GM19043 (cell line): Measurements from ENCODE around the gene SETD1B.

ENCODE experiments used
- ATAC-seq: cut with Tn5 transposase; IDR thresholded peaks from one replicate; pipeline ENCODE4 v1.9.1; 2021; ENCODE audit warnings: low read depth; ENCODE audit not compliant: unreplicated experiment

Gene SETD1B

DNA sequence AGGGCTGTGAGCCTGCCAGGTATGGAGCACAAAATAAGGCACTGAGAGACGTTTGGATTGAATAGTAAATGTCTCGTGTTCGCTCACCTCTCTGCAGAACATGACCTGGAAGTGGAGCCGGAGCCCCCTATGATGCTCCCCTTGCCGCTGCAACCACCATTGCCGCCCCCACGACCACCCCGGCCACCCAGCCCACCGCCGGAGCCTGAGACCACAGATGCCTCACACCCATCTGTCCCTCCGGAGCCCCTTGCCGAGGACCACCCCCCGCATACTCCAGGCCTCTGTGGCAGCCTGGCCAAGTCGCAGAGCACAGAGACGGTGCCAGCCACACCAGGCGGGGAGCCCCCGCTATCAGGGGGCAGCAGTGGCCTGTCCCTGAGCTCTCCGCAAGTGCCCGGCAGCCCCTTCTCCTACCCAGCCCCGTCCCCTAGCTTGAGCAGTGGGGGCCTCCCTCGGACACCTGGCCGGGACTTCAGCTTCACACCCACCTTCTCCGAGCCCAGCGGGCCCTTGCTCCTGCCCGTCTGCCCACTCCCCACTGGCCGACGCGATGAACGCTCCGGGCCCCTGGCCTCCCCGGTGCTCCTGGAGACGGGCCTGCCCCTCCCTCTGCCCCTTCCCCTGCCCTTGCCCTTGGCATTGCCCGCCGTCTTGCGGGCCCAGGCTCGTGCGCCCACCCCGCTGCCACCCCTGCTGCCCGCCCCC is 18.7 kb downstream of the SETD1B start:
- ATAC-seq: no peak

DNA sequence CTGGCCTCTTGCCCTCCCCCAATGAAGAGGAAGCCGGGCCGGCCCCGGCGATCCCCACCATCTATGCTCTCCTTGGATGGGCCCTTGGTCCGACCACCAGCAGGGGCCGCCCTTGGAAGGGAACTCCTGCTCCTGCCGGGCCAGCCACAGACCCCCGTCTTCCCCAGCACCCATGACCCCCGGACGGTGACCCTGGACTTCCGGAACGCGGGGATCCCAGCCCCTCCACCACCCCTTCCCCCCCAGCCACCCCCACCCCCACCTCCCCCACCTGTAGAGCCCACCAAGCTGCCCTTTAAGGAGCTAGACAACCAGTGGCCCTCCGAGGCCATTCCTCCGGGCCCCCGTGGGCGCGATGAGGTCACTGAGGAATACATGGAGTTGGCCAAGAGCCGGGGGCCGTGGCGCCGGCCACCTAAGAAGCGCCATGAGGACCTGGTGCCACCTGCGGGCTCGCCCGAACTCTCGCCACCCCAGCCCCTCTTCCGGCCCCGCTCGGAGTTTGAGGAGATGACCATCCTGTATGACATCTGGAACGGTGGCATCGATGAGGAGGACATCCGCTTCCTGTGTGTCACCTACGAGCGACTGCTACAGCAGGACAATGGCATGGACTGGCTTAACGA is 19.4 kb downstream of the SETD1B start:
- no peak for ATAC-seq

DNA sequence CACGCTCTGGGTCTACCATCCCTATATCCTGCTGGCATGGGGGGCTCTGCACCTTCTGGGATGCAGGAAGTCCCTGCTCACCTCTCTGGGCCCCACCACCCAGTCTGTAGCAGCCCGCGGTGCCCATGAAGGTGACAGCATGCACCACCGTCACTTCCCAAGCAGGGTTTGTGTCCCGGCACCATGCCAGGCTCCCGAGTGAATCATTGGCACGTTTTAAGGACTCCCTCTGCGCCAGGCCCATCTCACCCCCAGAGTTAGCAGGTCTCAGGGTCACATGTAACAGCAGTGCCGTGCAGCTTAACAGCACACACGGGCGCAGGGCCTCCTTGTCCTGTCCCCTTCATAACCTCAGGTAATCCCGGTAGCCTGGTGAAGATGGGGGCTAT is 19.9 kb downstream of the SETD1B start:
- no peak for ATAC-seq

DNA sequence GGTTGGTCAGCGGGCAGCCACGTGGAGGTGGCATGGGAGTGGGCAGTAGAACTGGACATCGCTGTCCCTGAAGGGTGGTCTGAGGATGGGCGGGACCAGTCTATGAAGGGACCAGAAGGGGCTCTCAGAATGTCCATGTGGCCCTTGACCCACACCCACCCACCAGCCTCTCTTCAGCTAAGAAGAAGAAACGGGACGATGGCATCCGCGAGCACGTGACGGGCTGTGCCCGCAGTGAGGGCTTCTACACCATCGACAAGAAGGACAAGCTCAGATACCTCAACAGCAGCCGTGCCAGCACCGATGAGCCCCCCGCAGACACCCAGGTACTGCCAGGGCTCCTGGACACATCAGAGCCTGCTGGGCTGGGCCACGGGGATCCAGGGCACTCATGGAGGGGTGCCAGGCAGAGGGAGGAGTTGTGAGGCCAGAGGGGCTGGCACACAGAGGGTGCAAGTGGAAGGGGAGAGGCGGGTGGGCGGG is 21.3 kb downstream of the SETD1B start:
- no peak for ATAC-seq

DNA sequence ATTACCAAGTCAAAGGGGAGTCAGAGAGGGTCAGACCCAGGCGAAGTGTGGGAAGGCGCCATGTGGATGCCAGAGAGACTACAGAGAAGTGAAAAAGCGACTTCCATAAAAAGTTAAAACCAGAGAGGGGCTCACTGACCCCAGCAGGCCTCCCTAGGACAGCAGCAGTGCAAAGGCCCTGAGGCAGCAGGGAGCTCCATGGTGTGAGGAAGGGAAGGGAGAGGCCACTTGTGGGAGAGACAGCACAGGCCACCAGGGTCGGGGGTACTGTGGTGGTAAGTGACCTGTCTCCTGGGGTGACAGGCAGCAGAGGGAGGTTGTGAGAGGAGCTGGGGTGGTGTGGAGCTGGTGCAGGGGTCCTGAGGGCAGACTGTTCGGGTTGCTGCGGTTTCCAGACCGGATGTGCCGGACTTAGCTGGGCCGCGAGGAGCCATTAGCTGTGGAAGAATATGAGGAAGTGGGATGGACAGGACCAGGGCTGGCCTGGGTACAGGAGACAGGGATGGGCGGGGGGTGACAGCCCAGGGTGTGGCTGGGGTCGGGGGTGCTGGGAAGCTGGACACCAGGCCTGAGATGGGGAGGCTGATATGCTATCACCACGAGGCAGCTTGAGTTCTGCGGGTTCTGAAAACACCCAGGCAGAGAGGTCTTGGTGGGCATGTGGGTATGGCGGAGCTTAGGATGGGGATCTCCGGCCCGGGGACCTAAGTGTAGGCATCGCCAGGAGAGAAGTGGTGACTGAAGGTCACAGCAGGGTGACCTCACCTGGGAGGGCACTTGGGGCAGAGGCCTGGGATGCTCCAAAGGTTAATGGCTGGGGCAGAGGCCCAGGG is 22.7 kb downstream of the SETD1B start:
- no peak for ATAC-seq

DNA sequence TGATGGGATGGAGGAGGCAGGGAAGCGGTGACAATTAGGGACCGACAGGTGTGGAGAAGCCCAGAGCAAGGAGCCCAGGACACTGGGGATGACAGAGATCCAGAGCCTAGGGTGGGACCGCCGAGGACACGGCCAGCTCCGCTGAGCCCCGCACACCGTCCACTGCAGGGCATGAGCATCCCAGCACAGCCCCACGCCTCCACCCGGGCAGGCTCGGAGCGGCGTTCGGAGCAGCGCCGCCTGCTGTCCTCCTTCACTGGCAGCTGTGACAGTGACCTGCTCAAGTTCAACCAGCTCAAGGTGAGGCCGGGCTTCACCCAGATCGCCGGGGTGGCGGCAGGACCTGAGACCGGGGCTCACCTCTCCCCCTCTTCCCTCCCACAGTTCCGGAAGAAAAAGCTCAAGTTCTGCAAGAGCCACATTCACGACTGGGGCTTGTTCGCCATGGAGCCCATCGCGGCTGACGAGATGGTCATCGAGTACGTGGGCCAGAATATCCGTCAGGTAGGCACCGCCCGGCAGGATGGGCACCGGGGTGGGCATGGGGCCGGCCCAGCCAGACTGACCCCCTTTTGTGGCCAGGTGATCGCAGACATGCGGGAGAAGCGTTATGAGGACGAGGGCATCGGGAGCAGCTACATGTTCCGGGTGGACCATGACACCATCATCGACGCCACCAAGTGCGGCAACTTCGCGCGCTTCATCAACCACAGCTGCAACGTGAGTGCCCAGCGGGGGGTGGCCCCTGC is 23.7 kb downstream of the SETD1B start:
- no peak for ATAC-seq

DNA sequence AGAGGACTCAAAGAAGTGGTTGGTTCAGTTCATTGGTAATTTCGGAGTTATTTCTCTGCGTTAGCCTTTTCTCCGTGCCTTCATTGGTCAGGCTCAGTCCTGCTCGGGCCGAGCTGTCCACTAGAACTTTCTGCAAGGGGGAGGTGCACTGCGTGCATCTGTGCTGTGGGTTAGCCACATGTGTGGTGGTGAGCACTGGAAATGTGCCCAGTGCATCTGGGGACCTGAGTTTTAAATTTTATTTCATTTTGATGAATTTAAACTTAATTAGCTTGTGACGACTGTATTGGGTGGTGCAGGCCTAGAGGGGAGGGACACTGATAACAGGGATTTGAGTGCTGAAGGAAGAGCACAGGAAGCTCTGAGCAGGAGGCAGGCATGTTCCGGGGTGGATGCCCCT is 24.5 kb downstream of the SETD1B start:
- ATAC-seq: no peak

DNA sequence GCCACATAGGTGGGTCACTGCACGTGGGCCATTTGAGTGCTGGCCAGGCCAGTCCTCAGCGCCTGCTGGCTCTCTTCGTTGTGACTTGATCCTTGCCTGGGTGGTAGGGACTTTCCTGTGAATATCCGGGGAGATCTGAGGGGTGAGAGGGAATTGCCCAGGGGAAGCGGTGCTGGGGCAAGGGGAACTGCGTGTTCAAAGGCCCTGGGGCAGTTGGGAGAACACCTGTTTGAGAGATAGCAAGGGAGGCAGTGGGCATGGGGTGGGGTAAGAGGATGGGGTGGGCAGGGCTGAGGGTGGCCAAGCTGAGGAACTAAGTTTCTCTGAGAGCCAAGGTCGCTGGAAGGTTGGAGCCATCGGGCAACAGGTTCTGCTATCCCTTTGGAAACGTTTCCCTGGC is 25.0 kb downstream of the SETD1B start:
- no peak for ATAC-seq

DNA sequence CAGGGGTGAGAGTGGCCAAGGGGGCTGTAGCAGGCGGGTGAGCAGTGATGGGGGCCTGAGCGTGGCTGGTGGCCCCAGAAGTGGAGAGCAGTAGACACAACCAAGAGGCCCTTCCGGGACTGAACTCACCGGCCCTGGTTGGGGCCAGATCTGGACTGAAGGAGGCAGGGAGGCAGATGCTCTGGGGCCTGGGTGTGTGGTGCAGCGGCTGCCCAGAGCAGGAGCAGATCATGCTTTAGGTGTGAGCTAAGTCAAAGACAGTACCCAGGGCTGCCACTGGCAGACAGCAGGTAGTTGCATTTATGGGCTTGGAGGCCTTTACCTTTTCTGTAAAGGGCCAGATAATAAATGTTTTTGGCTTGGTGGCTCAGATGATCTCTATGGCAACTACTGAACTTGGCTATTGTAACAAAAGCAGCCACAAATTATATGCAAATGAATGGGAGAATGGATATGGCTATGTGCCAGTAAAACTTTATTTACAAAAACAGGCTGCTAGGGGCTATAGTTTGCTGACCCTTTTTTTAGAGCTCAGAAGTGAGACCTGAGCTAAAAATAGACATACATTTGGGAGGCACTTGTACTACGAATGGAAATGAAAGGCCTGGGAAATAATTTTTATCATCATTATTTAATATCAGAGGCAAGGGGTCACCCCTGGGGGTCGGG is 25.6 kb downstream of the SETD1B start:
- ATAC-seq: no peak

DNA sequence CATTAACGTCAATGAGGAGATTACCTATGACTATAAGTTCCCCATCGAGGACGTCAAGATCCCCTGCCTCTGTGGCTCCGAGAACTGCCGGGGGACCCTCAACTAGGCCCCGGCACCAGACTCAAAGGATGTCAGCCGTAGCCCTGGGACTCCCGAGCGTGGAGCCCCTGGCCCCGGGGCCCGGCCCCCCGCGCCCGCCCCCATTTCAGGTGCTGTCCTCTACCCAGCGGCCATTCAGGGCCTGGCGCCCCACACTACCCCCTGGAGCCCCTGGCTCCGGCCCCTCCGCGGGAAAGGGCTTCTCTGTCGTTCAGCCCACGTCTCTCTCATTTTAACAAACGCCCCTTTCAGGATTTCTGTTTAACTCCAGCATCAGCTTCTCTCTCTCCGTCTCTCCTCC is 26.3 kb downstream of the SETD1B start:
- no peak for ATAC-seq

DNA sequence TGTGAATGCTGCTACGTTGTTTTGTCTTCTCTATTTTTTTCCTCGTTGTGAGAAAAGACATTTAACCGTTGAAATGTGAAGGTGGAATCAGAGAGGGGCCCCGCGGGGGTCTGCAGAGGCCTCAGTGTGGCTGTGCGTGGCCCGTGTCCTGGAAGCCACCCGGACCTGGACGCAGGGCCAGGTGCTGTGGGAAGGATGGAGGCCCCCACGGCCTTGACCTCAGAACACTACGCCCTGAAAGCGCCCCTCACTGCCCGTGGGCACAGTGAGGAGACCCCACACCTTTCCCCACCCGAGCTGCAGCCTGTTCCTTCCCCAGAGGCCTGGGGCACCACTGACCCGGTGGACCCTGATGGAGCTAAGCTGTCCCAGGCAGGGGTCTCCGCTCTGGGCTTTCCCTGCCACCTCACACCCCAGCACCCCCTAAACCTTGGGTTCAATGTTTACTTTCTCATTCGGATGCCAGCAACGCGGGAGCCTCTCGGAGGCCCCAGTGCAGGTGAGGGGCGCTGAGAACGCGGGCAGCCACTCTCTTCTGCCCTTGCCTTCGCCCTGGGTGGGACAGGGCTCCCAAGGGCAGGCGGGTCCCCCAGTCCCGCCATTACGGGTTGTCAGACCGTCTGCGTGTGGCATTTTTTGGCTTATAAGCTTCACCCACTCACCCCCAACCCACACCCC is 26.9 kb downstream of the SETD1B start:
- ATAC-seq: no peak

DNA sequence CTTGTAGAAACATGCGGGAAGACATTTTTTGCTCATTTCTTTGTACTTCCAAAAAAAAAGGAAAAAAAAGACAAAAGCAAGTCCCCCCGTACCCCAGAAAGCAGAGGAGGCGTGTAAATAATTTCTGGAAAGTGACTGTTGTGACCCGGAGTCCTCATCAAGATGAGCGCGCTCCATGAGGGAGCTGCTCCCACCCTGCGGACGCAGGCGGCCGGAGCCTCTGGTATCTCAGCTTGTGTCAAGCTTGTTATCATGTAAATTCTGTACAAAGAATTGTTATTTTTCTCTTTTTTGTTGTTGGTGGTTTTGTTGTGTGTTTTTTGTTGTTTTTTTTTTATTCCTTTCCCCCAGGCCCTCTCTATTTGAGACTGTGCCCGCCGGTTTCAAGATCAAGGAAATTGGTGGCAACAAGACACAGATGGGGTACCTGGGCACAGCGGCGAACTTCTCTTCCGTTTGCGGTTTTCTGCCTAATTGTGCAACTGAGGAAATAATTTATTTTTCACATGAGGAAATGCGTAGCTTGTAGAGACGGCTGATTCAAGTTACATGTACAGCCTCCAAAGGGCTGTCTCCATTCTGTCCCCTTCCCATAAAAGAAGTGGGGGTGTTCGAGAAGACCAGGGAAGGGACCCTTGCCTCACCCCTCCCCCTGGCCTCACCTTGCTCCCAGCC is 27.9 kb downstream of the SETD1B start:
- no peak for ATAC-seq

DNA sequence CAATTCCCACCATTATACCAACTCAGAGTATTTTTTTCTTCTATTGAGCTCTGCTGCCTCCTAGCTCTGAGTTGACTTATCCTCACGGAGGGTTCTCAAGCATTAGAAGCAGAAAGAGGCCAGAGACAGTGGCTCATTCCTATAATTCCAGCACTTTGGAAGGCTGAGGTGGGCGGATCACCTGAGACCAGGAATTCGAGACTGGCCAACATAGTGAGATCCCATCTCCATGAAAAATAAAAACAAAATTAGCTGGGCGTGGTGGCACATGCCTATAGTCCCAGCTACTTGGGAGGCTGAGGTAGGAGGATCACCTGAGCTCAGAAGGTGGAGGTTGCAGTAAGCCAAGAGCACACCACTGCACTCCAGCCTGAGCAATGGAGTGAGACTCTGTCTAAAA is 33.9 kb downstream of the SETD1B start:
- ATAC-seq: no peak

DNA sequence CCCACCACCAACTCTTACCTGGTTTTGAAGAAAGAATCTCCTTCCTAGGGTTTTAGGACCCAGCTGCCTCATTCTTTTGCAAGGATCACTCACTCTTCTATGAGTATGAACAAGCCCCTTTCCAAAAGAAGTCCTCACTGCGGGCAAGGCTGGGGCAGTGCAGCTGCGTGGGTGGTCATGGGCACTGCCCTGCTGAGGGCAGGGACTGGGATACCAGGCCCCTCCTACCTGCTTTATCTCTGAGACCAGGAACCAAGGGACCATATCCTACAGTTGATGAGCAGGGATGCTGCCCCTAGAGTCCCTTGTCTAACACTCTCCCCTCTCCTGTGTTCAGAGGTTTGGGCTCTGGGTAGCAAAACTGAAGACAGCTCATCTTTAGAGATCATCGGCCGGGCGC is 34.3 kb downstream of the SETD1B start:
- no peak for ATAC-seq

DNA sequence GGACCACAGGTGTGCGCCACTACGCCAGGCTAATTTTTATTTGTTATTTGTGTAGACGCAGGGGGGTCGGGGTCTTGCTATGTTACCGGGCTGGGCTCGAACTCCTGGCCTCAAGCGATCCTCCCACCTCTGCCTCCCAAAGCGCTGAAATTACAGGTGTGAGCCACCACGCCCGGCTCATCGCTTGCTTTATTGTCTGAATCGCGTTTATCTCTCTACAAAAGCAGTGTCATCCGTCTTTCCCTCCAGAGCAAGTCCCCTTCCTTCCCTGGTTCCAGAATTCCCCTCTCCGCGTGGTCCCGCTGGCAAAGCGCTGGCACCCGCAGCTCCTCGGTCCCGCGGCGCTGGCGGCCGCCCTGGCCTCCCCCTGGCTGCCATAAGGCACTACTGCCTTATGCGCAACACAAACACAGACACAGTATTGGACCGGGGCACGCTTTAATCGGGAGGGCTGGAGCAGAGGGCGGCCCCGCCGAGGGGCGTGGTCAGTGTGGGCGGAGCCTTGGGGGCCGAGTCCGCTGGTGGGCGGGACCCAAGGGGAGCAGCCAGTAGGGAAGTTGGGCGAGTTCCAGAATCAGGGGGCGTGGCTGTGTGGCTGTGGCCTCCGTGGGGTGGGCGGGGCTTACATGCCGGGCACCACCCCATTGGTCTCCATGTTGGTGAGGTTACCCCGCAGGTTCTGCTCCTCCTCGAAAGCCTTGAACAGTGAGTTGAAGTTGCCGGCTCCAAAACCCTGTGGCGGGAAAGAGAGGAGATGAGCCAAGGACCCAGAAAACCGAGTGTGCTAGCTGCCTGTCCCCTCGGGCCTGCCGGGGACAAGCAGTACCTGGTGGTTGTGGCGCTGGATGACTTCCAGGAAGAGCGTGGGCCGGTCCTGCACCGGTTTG is 35.5 kb downstream of the SETD1B start:
- ATAC-seq: peak; percentile 96

DNA sequence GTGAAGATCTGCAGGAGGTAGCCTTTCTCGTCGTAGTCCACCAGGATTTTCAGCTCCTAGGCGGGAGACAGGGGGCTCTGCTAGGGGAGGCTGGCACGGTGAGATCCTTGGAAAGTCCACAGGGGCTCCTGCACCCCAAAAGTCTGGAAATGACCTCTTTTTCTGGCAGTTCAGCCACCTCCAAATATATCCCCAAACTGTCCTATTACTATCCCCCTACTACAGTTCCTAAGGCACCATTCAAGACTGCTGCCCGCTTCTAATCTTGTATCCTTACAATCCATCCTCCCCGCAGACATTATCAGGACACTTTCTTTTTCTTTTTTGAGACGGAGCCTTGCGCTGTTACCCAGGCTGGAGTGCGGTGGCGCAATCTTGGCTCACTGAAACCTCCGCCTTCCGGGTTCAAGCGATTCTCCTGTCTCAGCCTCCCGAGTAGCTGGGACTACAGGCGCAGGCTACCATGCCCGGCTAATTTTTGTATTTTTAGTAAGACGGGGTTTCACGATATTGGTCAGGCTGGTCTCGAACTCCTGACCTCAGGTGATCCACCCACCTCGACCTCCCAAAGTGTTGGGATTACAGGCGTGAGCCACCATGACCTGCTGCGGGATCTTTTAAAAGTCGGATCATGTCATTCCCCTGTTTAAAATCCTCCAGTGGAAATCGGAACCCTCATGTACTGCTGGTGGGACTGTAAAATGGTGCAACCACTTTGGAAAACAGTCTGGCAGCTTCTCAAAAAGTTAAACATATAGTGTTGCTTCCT is 36.4 kb downstream of the SETD1B start:
- no peak for ATAC-seq

DNA sequence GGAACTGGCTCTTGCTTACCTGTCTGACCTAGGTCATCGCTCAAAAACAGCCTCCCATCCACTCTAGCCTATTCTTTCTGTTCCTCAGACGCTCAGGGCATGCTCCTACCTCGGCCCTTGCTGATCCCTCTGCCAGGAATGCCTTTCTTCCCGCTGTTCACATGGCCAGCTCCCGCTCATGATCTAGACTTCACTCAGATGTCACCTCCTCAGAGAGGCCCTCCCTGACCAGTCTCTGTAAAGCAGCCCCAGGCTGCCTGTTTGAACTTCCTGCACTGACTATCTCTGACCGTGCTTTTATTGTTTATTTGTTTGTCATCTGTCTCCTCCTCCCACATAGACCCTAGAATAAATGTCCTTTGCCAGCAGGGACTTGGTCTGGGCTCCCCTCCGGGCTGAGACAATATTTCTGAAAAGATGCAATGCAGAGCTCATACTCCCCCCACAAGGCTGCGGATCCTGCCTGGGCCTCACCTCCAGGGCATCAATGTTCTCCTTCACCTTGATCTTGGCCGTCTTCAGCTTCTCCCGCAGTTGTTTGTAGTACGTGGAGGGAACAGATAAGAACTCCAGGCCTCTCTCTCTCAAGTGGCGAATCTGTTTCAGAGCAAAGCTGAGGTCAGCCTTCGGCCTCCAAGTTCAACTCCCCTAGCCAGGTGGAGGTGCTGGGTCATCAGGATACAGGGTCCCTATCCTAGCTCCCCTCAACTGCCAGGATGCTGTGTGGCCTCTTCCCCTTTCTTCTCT is 39.6 kb downstream of the SETD1B start:
- no peak for ATAC-seq
